ENCODE data around the gene MLLT3.

Gene MLLT3

DNA sequence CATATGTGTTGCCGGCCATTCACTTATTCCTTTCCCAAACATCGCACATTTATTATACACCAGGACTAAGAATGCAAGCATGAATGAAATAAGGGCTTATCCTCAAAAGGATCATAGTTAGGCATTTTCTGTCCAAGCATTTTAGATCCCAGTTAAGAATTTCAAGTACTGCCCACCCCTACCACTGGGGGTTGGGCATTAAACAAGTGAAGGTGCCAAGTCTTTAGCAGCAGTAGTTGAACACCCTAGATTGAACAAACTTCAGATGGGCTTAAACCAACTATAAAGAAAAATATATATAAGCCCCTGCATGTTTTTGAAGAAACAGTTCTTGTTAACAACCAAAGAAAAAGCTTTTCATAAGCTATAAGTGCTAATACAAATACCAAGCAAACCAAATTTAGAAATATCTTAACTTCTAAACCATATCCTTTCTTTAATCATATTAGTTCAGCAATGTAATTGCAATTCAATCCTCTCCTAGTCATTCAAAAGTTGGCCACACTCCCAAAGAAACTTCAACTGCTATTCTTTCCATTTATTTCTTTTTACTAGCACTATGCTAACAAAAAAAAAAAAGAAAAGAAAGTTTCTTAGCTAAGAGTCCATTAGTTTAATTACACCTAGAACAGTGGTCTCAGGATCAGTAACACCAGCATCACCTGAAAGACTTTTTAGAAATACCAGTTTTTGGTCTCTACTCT lies 149.8 kb downstream of the MLLT3 start:
- no peak for DNase-seq

DNA sequence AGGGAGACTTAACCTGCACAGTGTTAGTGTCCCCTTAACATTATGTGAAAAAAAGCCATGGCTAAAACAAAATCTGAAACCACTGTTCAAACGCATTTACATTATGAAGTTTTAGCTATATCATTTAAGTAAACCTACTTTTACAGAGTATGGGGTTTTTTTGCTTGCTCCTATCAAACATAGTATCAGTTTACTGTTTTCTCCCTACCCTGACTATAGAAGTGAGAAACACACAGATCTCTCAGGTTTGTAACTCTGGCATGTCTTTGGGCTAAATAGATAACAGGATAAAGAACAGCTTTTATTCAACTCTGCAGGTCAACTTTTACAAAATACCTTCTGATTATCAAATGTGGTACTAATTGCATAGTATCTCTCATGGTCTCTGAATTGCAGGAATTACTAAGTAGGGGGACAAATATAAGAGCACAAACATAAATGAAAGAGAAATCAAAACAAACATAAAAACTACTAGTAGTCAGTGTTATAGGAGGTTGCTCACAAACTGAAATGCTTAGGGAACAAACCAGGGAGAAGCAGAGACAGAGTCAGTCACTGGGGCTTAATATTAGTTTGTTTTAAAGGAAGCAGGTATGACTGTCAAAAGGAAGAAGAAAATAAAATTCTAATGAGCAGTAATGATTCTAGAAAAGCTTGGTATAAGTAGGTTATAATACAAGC lies 155.8 kb downstream of the MLLT3 start:
- DNase-seq = no peak

DNA sequence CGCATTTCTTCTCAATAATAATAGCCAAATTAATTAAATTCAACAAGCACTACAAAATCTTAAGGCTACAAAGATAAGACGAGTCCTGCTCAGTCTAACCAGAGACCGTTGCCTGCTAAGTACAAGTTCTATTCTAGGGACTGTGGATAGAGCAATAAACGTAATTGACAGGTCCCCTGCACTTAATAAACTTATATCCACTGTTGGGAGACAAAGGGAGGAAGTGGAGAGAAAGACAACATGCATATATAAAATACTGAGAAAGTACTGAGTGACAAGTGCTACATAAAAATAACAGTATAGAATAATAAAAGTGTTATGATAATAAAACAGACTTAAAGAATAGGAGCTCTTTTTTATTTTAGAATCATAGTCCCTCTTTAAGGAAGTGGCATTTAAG lies 158.1 kb downstream of the MLLT3 start:
- DNase-seq = no peak

DNA sequence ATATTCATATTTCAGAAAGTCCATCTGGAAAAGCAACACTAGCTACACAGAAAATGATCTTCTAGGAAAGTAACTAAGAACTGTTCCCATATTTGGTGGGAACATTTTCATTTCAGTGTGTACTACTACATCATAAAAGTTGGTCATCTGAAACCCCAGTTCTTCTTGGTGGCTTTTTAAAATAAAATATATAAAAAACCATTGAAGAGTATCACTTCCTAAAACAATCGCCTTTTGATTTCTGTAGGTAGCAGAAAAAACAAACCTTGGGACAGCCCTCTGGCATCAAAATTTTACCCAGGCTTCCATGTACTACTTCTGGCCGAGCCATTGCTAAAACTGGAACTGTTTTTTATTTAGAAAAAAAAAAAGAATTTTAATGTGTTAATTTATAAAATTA lies 158.5 kb downstream of the MLLT3 start:
- DNase-seq = no peak

DNA sequence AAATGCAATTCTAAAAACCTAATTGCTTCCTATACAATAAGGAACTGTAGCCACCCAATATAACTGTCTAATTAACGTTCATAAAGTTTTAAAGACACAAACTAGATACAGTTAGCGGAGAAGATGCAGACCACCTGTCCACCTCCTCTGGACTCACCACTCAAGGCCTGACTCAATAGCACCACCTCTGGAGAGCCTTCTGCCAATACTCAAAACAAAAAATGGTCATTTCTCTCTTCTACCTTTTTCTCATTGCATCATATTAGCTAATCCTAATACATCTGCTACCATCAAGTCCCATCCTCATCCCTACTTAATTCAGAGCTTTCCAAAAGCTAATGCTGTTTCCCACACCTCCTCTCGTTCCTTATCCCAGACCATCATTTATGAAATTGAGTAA lies 159.9 kb downstream of the MLLT3 start:
- no peak for DNase-seq

- no peak for DNase-seq
Observed at GRCh38 chr9:20447291-20447690, 175.0 kb downstream of the MLLT3 start.

DNA sequence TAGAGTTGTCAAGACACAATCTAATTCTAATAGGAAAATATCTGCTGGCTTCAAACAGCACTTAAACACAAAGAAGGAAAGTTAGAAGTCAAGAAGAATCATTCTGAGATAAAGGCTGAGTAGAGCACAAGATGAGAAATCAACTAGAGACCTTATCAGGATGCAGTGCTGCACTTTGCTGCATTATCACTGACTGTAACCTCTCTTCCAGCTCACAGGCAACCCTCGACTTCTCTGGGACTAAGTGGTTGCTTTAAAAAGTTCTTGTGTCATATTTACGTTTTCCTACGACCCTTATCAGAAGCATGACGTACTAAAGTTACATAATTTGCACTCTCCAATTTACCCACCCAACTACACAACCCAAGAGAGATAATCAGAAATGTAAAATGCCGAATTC lies 176.1 kb downstream of the MLLT3 start:
- no peak for DNase-seq

- DNase-seq = no peak
Observed at GRCh38 chr9:20442461-20443319, 179.6 kb downstream of the MLLT3 start.

DNA sequence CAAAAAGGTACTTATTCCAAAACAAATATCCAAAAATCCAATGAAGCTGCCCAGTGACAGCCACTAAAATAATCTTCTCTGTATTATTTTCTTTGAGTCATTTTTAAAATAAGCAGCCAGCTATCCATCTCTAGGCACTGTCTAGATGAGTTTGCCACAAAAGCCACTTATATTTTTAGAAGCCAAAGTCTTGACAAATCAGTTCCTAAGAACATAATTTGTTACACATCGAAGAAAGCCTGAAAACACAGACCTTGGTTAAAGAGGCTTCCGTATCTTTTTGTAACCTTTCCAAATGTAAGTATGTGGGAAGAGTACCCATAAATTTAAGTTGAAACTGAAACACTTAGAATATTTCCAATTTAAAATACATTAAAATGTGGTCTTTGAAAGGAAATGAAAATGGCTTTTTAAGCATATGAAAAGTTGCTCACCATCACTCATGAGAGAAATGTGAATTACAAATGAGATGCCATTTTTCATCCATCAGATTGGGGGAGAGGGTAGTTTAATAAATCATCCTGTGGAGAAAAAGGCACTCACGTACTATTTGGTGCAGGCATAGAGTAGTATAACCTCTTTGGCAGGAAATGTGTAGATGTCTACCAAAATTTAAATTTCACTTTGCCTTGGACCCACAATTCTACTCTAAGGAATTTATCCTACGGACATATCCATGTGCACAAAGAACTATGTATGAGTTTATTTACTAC lies 180.4 kb downstream of the MLLT3 start:
- DNase-seq = no peak

- no peak for DNase-seq
Observed at GRCh38 chr9:20441166-20441565, 181.1 kb downstream of the MLLT3 start.

- no peak for DNase-seq
Observed at GRCh38 chr9:20437476-20437875, 184.8 kb downstream of the MLLT3 start.

DNA sequence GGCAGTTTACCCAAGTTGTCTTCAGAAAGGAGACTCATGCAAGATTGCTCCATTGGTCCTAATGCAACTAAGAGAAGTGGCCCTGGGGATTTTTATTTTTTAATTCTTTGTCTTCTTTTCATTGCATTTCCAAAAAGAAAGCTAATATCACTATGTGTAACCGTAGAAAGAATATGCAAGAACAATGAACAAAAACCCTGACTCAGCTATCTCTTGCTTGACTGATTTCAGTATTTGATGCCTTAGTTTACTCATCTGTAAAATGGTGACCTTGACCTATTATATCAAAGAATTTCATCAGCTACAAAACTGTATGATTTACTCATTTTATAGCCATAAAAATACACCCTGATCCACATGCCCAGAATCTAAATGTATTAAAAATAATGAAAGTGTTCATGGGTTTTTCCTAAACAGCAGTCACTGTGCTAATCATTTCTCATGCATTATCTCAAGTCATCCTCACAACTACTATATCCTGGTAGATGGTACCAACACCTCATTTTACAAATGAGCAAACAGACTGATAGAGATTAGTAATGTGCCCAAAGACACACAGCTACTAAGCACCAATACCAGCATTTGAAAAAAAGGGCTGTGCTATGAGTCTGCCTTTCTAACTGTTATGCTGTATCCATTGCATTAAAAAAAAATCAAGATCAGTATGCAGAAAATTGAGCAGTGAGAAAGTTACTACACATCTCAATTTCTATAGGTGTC lies 185.7 kb downstream of the MLLT3 start:
- no peak for DNase-seq

GRCh38 chr9:20428976-20429375 lies 193.3 kb downstream of the MLLT3 start:
- DNase-seq = no peak

- no peak for DNase-seq
Observed at GRCh38 chr9:20427359-20427758, 194.9 kb downstream of the MLLT3 start.

DNA sequence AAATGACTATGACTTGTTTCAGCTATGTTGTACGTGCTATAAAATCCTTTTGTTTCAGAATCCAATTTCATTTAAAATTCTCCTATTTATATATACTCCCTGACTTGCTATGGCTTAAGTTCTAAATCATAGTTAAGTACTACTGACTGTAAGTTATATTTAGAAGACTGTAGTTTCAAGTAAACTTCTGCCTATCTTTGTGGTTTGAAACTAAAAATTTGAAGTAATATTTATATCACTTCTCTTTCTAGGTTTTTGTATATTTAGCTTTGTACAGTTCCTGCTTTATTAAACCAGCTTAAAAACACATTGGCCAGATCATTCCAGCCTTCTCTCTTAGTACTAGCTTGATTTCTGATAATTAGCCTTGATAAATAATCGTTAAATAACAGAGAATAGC lies 196.3 kb downstream of the MLLT3 start:
- DNase-seq = no peak

- no peak for DNase-seq
Observed at GRCh38 chr9:20419533-20419932, 202.8 kb downstream of the MLLT3 start.

- DNase-seq = no peak
Observed at GRCh38 chr9:20418485-20418884, 203.8 kb downstream of the MLLT3 start.

DNA sequence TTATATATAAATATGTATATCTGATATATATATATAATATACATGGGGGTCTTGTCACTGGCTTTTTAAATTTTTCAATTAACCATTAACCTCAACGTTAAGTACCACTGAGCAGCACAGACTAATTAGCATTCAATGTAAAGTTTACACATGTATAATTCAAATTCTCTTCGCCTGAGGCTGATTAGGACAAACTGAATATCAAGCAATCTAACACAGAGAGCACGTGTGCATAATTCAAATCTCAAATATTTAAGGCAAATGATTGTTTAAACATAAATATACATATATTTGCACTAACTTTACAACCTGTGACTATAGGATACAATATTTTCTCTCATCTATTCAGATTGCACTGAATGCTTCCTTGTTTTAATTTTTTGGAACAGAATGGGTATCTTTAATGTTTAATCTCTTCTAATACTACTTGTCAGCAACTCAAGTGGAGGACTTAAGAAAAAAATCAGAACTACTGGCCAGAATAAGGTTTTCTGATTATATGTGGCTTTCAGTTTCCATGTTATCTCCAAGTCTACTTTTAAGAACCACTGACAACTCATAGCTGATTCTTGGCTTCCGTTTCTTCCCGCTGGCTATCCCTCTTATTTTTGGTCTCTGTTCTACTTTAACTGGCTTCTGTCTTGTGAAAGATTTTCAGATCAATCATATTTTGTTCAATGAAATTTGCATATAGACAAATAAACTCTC lies 204.8 kb downstream of the MLLT3 start:
- no peak for DNase-seq

GRCh38 chr9:20414150-20414549 lies 208.1 kb downstream of the MLLT3 start:
- DNase-seq = no peak

DNA sequence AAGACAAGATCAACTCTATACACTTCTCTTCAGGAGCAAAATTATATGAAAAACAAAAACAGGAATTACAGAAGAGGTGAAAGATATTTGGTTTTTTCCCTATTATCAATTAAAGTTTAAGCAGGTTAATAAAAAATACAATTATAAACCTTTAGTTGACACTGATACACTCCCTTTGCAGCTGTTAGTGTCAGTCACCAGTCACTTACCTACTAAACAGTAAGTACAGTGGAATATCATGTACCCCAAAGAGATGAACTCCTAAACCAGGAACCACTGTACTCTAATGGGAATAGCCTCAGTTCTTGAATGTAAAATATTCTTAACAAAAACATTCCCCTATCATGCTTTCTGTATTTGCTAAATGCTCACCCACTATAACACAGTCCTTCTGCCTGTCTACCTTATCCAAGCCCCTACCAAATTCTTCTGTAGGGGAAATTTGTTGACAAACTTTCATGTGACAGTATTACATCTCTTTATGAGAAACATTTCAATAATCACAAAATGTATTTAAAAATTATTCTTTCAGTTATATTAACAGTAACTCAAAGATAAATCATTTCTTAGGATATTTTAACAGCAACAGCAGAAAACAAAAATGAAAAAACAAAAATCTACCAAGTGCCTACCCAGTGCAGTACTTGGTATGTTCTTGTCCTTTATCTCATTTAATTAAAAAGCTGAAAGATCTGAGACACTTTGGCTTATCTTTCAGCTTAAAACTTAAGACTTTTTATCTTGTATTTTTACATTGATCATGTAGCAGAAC lies 212.8 kb downstream of the MLLT3 start:
- DNase-seq = no peak

- no peak for DNase-seq
Observed at GRCh38 chr9:20408513-20408912, 213.8 kb downstream of the MLLT3 start.
